NCI-H1694 (cell line): Measurements from ENCODE around the gene TAS2R20.

Experiments
- DNase-seq: peaks from one replicate; lab custom pipeline; 2025; lab: John Stamatoyannopoulos, UW

Gene TAS2R20

DNA sequence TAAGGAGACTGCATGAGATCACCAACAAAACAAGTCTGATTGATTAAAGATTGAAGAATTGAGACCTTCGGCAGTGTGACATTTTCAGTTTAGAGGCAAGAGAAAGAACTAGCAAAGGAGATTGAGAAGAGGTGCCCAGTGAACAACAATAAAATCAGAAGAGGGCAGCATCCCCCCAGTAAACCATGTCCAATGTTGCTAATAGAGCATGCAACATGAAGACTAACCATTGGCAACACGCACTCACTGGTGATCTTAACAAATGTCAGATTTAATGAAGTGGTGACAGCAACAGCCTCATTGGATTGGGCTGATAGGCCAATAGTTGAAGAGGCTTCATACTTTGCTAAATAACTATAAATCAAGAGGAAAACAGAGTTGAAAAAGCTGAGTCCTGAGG lies 38.3 kb downstream of the TAS2R20 start:
- DNase-seq = peak; percentile 7

- DNase-seq = no peak
These were observed 40.4 kb downstream of the TAS2R20 start for GRCh38 chr12:10957741-10958140.

- no peak for DNase-seq
These were observed 42.0 kb downstream of the TAS2R20 start for GRCh38 chr12:10956085-10956484.

- no peak for DNase-seq
These were observed 45.5 kb downstream of the TAS2R20 start for GRCh38 chr12:10952645-10953044.
